ENCODE data around the gene SNRNP40. TPM values are rescaled to one million over a fixed set of nuclear protein-coding genes. Genes with fewer than 3 reads are reported as not detected.

Gene SNRNP40
- total RNA-seq (2014; rRNA removed; shearing (Covaris generic)): 117 and 135 TPM in 2 replicates
- polyA plus RNA-seq (2016; fragmentation: Nextera tagmentation; extraction: Ambion mirVana): 84.3 and 90.0 TPM in 2 replicates
- long read RNA-seq, transcript SNRNP40-201 (10 exons, 1,597 nt): major isoform, 130 of 141 reads
- long read RNA-seq, partial matches to known transcripts: 2 of 141 reads
- long read RNA-seq, other reads (novel, unspliced or antisense): 8 of 141 reads

DNA sequence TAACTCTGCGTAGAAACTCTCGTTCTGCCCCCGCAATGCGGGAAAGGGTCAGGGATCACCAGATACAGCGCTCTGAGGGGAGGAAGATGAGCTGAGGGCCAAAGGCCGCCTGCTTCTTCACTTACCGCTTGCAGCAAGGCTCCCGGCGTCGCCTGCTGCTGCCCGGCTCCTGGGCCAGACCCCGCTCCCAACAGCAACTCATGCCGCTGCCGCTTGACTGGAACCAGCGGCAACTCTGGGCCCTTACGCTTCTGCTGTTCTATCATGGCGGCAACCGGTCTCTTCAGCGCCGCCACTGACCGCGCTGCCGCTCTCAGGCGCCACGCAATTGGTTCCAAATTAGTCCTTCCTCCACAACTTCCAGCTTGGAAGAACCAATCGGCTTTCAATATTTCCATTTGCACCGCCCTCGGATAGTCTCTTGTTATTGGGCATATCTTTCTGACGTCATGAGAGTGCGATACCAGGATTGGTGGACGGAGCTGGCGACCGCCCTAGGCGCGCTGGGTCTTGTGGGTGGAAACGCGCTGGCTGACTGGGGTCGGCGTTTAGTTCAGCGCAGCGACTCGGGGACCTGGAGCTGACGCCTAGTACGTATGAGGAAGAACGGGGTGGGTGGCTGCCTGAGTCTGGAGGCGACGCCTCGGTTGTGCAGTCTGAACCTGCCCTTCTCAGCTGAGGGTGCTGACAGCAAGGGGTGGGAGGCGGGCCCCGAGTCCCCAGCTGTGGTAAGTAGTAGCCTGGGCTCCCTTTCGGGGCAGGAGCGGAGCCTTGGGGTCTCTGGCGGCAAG is at the start of gene SNRNP40, which contains the start of gene ZCCHC17:
Gene SNRNP40 (minus strand): TSS at position 303 of the 791 bp plus-strand sequence. CDS start 37 bp downstream, at position 266.
Gene ZCCHC17 (plus strand): TSS at position 547 of the 791 bp plus-strand sequence. CDS start 13,067 bp downstream, outside the sequence.
- H3K9me2 ChIP-seq (ENCODE audit: insufficient read depth): no peaks in the 10 kb centered on the region
- Mint-ChIP-seq H3K4me3 (no peak within 1 kb of the TSS), H3K9me3 (no peaks in the 10 kb centered on the region), H3K27me3 (ENCODE audit: insufficient read depth, low read depth, poor library complexity) (peaks cover 3% of the 10 kb centered on the region), H3K27ac (no peak within 1 kb of the TSS), H3K4me1 (peaks cover 13% of the 10 kb centered on the region), H3K36me3 (ENCODE audit: low read depth) (peaks cover 36% of the 10 kb centered on the region)
- no peak for TF ChIP-seq STAT1 (IDR thresholded peaks at IDR 0.05; ENCODE audit: unreplicated experiment)
- TF ChIP-seq ZNF114 (CRISPR knock-in tag; IDR thresholded peaks at IDR 0.05): no peak
- TF ChIP-seq EZH2 (IDR thresholded peaks at IDR 0.05; ENCODE audit: low read depth, unreplicated experiment): no peak
- TF ChIP-seq NANOG (IDR thresholded peaks at IDR 0.05; ENCODE audit: borderline replicate concordance): no peak
- no peak for TF ChIP-seq ZNF331 (CRISPR knock-in tag; IDR thresholded peaks at IDR 0.05; ENCODE audit: low read depth)
- no peak for TF ChIP-seq ZNF462 (CRISPR knock-in tag; IDR thresholded peaks at IDR 0.05)
- TF ChIP-seq, protein P1, sequence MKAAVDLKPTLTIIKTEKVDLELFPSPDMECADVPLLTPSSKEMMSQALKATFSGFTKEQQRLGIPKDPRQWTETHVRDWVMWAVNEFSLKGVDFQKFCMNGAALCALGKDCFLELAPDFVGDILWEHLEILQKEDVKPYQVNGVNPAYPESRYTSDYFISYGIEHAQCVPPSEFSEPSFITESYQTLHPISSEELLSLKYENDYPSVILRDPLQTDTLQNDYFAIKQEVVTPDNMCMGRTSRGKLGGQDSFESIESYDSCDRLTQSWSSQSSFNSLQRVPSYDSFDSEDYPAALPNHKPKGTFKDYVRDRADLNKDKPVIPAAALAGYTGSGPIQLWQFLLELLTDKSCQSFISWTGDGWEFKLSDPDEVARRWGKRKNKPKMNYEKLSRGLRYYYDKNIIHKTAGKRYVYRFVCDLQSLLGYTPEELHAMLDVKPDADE (IDR thresholded peaks at IDR 0.05): 0 out of 2 replicates have a peak, but pooled peaks have one; percentile 69
- no peak for TF ChIP-seq EZH2phosphoT487 (IDR thresholded peaks at IDR 0.05; ENCODE audit: unreplicated experiment)
- TF ChIP-seq, protein P2, sequence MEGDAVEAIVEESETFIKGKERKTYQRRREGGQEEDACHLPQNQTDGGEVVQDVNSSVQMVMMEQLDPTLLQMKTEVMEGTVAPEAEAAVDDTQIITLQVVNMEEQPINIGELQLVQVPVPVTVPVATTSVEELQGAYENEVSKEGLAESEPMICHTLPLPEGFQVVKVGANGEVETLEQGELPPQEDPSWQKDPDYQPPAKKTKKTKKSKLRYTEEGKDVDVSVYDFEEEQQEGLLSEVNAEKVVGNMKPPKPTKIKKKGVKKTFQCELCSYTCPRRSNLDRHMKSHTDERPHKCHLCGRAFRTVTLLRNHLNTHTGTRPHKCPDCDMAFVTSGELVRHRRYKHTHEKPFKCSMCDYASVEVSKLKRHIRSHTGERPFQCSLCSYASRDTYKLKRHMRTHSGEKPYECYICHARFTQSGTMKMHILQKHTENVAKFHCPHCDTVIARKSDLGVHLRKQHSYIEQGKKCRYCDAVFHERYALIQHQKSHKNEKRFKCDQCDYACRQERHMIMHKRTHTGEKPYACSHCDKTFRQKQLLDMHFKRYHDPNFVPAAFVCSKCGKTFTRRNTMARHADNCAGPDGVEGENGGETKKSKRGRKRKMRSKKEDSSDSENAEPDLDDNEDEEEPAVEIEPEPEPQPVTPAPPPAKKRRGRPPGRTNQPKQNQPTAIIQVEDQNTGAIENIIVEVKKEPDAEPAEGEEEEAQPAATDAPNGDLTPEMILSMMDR (conservative IDR thresholded peaks at IDR 0.05; ENCODE audit: low read depth in 2 of 2): 0 out of 4 replicates have a peak, but pooled peaks of 1 of the 2 experiments have one; percentile 14
- TF ChIP-seq CREB1 (CRISPR knock-in tag; IDR thresholded peaks at IDR 0.05; ENCODE audit: low read depth): peak; percentile 94
- TF ChIP-seq POLR2AphosphoS5 (IDR thresholded peaks at IDR 0.05; ENCODE audit: low read depth): peak; percentile 97
- no peak for TF ChIP-seq REST (IDR thresholded peaks at IDR 0.05; ENCODE audit: unreplicated experiment)
- no peak for TF ChIP-seq JUNB (IDR thresholded peaks at IDR 0.05; ENCODE audit: unreplicated experiment)
- H3K27ac ChIP-seq (ENCODE audit: low read depth): peak within 1 kb of the TSS; percentile 61
- H4K20me1 ChIP-seq (replicated peaks; ENCODE audit: insufficient read depth): peaks cover 27% of the 10 kb centered on the region
- DNase-seq (ENCODE audit: low spot score) (peak; percentile 100), ATAC-seq (peak; percentile 95)
- peak within 1 kb of the TSS; percentile 85 for H3K4me3 ChIP-seq
- H2AFZ ChIP-seq: peak within 1 kb of the TSS; percentile 3; the same call in 1 of the 2 replicates
- no peaks in the 10 kb centered on the region for H3K27me3 ChIP-seq (ENCODE audit: insufficient read depth)
- peaks cover 90% of the 10 kb centered on the region for H3K79me2 ChIP-seq (replicated peaks; ENCODE audit: insufficient read depth)
- H3K4me2 ChIP-seq: peak within 1 kb of the TSS; percentile 98
- peaks cover 4% of the 10 kb centered on the region for H3K4me1 ChIP-seq (ENCODE audit: insufficient read depth)
- H3K36me3 ChIP-seq (ENCODE audit: insufficient read depth): peaks cover 27% of the 10 kb centered on the region
- H3F3A ChIP-seq (replicated peaks; ENCODE audit: low read depth): peaks cover 14% of the 10 kb centered on the region; the same call in 1 of the 2 replicates
